Peyer's patch (tissue), 4 donors: ENCODE measurements around the gene ANKRD9.

Experiments
- POLR2A ChIP-seq, 2 donors: fragments of 450-650 bp; IDR thresholded peaks; one replicate each; pipeline ENCODE4 v1.5.1; 2017; ENCODE audit warnings: antibody characterized with exemption in 2 of 2, mild to moderate bottlenecking in 2 of 2, moderate library complexity in 2 of 2
- TF ChIP-seq, protein P1 (sequence below), 6 experiments: fragments of 450-650 bp in 4 of 6; fragments of 200-600 bp in 2 of 6; sonication (generic) in 1 of 6; IDR thresholded peaks; one replicate each; pipeline ENCODE4 v1.5.1; 2017 to 2019; ENCODE audit warnings: antibody characterized with exemption in 6 of 6, mild to moderate bottlenecking in 3 of 6, moderate library complexity in 1 of 6

- TF ChIP-seq, protein P1, sequence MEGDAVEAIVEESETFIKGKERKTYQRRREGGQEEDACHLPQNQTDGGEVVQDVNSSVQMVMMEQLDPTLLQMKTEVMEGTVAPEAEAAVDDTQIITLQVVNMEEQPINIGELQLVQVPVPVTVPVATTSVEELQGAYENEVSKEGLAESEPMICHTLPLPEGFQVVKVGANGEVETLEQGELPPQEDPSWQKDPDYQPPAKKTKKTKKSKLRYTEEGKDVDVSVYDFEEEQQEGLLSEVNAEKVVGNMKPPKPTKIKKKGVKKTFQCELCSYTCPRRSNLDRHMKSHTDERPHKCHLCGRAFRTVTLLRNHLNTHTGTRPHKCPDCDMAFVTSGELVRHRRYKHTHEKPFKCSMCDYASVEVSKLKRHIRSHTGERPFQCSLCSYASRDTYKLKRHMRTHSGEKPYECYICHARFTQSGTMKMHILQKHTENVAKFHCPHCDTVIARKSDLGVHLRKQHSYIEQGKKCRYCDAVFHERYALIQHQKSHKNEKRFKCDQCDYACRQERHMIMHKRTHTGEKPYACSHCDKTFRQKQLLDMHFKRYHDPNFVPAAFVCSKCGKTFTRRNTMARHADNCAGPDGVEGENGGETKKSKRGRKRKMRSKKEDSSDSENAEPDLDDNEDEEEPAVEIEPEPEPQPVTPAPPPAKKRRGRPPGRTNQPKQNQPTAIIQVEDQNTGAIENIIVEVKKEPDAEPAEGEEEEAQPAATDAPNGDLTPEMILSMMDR (IDR thresholded peaks at IDR 0.05) = no peak
- no peak for TF ChIP-seq POLR2A (IDR thresholded peaks at IDR 0.05)
Measured at GRCh38 chr14:102454711-102455110, 54.9 kb downstream of the ANKRD9 start.
